Ovary (tissue), 3 donors: ENCODE results near the gene COQ9.

Experiments
- CTCF ChIP-seq, 3 donors: fragments of 450-650 bp in 2 of 3; fragments of 200-600 bp in 1 of 3; IDR thresholded peaks; one replicate each; pipeline versions ENCODE4 v1.5.1 to v1.8.0; 2016 to 2022; ENCODE audit warnings: antibody characterized with exemption in 3 of 3, mild to moderate bottlenecking in 1 of 3
- EP300 ChIP-seq: sonication (generic); formaldehyde crosslinking; IDR thresholded peaks from one replicate; pipeline ENCODE4 v1.6.1; 2017; ENCODE audit warnings: antibody characterized with exemption
- POLR2A ChIP-seq: fragments of 450-650 bp; IDR thresholded peaks from one replicate; pipeline ENCODE4 v1.6.1; 2017; ENCODE audit warnings: antibody characterized with exemption, mild to moderate bottlenecking, moderate library complexity
- donor health status: DM: no; HTN: no; CAD: no.

GRCh38 chr16:57405097-57405496 lies 42.2 kb upstream of the COQ9 start:
- TF ChIP-seq CTCF (IDR thresholded peaks at IDR 0.05) (no peak), POLR2A (no peak), EP300 (no peak)
